Vagina (tissue), 2 donors: ENCODE measurements around the gene GLMN.

ENCODE experiments used
- POLR2A ChIP-seq, 2 donors: fragments of 450-650 bp; IDR thresholded peaks; one replicate each; pipeline ENCODE4 v1.6.1; 2017; ENCODE audit warnings: antibody characterized with exemption in 2 of 2, mild to moderate bottlenecking in 2 of 2, moderate library complexity in 2 of 2
- POLR2AphosphoS5 ChIP-seq, 2 donors: sonication (generic); formaldehyde crosslinking; IDR thresholded peaks; one replicate each; pipeline ENCODE4 v1.9.0; 2017; ENCODE audit warnings: antibody characterized with exemption in 2 of 2, mild to moderate bottlenecking in 2 of 2, low read depth in 1 of 2; ENCODE audit not compliant: insufficient read depth in 1 of 2
- TF ChIP-seq, protein P1 (sequence below), 3 experiments: fragments of 450-650 bp in 2 of 3; fragments of 200-600 bp in 1 of 3; sonication (generic) in 1 of 3; IDR thresholded peaks; one replicate each; pipeline ENCODE4 v1.5.1; 2017 to 2019; ENCODE audit warnings: antibody characterized with exemption in 3 of 3, mild to moderate bottlenecking in 2 of 3, moderate library complexity in 2 of 3

DNA sequence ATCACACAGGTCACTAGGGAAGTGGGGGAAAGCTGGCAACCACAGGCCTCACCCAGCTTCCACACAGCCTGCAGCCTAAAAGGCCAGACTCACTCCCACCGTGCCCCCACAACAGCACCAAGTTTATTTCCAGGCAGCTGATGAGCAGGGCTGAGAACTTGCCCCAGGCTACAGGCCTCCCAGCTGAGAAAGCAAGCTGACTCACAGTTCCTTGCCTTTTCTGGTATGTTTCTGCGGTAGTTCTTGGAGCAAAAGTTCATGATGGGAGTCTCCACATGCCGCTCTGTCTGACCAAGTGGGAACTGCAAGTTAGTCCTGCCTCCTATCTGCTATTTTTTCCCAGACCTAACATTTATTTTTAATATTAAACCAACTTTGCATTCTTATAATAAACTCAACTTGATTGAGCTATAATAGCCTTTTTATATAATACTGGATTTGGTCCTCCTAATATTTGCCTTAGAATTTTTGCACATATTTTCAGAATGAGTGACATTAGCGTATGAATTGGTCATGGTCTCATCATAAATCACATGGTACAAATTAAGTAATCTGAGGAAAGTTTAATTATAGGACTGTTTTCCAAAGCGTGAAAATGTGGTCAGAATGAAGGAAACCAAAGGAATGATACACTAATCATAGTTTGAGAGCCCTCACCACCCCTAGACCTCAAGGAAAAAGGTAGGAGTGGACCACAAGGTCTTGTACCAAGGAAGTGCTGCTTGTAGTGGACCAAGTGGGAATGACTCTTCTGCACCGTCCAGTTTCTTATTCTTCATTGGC is 30.8 kb upstream of the GLMN start:
- TF ChIP-seq, protein P1, sequence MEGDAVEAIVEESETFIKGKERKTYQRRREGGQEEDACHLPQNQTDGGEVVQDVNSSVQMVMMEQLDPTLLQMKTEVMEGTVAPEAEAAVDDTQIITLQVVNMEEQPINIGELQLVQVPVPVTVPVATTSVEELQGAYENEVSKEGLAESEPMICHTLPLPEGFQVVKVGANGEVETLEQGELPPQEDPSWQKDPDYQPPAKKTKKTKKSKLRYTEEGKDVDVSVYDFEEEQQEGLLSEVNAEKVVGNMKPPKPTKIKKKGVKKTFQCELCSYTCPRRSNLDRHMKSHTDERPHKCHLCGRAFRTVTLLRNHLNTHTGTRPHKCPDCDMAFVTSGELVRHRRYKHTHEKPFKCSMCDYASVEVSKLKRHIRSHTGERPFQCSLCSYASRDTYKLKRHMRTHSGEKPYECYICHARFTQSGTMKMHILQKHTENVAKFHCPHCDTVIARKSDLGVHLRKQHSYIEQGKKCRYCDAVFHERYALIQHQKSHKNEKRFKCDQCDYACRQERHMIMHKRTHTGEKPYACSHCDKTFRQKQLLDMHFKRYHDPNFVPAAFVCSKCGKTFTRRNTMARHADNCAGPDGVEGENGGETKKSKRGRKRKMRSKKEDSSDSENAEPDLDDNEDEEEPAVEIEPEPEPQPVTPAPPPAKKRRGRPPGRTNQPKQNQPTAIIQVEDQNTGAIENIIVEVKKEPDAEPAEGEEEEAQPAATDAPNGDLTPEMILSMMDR (IDR thresholded peaks at IDR 0.05) = no peak
- TF ChIP-seq POLR2A (IDR thresholded peaks at IDR 0.05) (no peak), POLR2AphosphoS5 (IDR thresholded peaks at IDR 0.05; ENCODE audit: insufficient read depth in 1 of 2, low read depth in 1 of 2) (no peak)
